M059J (cell line): Measurements from ENCODE around the gene TUBA1C. TPM values are rescaled to one million over a fixed set of nuclear protein-coding genes. Genes with fewer than 3 reads are reported as not detected.

Experiments
- DNase-seq: peaks from one replicate; pipeline ENCODE4 v3.0.0-alpha.2; 2012; ENCODE audit warnings: low read depth
- total RNA-seq: library from RNA; depleted of rRNA; stranded (reverse); fragments of >200 nt; shearing (Covaris generic); gene quantifications from 2 replicates; pipeline ENCODE4 v1.2.3, GENCODE V29; 2014

Gene TUBA1C
- total RNA-seq, 1 experiment from 2014 or later: 1,179 TPM

- DNase-seq: no peak
Observed at GRCh38 chr12:49283541-49284429, 18.9 kb downstream of the TUBA1C start.

- no peak for DNase-seq
Observed at GRCh38 chr12:49284672-49285071, 19.8 kb downstream of the TUBA1C start.

DNA sequence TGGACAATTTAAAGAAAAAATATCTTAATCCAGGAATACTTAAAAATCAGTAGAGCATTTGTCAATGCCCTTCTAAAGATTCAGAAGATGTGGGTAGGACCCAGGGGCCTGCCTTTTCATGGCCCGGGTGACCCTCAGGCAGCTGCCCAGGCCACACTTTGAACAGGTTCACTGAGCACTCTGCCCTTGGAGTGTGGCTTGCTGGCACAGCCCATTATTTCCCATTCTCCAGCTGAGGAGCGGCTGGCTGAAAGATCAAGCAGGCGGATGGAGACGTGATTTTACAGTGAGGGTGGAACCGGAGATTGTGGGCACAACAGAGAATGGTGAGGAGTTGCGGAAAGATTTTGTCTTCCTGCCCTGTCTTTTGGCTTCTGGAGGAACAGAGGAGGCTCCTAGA, 23.0 kb downstream of the TUBA1C start:
- no peak for DNase-seq

DNA sequence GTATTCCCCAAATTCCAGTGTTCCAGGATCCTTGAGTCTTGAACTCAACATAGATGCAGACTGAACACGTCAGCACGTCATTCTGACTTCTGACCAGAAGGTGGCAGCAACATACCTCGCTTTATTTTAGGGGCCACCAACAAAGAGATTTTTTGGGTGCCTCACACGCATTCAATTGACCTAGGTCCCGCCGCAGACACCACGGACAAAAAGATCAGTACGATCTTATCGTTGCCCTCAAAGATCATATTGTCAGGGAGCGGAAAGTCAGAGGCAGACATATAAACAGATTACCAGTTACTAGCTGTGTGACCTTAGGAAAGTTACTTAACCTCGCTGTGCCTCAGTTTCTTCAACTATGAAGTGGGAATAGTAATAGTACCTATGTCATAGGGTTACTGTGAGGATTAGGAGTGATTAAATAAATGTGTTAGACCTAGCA, 23.6 kb downstream of the TUBA1C start:
- peak; percentile 58 for DNase-seq

- DNase-seq: no peak
Observed at GRCh38 chr12:49288922-49289555, 24.2 kb downstream of the TUBA1C start.

DNA sequence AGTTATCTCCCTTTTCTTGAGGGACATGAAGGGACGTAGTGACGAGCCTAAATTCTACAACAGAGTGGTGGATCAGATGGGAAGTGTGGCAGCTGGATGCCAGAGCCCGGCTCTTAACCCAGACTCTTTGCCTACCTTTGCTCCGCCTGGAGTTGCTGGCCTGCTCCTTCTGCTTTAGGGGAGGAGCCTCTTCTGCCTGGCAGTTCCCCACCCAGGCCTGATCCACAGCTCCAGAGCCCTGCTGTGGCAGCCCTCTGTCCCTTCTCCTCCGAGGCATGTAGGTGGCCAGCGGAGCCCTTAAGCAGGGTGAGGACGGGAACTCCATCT, 27.8 kb downstream of the TUBA1C start:
- DNase-seq: no peak

- DNase-seq: no peak
Observed at GRCh38 chr12:49293056-49293956, 28.4 kb downstream of the TUBA1C start.

DNA sequence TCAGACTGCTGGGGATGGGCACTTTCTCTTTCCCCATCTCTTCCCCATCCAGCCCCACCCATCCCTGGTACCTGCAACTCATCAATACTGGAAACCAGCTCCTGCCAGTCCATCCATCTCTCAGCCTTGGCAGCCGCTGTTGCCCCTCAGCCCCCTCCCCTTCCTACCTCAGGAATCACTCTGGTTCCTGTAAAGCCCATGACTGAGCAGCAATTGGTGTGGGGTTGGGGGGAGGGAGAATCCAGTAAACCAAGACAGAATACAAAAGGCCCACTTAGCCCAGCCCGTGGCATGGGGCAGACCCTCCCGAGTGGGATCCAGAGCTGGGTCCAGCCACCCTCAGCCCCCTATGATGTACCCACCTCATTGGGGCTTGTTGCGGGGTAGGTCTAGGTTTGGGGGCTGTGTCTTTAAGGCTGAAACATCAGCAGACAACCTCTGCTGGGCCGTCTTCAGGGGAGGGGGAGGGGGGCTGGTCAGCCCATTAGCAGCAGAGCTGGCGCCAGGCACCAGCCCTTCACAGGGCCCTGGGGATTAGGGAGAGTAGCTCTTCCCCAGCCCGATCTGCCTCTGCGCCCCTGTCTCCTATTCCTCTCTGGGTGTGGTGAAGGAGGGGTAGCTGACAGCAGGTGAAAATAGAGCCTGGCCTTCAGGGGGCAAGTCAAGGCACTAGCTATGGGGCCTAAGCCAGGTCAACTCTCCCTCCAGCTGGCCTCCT, 29.4 kb downstream of the TUBA1C start:
- DNase-seq: no peak

DNA sequence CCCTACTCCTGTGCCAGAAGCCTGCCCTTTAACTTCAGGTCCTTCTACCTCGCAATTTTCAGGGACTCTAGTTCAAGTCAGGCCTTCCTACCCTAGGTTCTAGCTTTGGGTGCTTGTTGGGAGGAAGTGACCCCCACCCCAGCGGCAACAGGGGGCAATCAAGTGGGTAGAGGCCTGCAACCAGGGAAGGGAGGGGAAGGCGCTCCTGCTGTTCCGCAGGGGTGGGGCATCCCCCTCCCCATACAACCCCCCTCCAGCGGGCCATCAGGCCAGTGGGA, 29.9 kb downstream of the TUBA1C start:
- no peak for DNase-seq

DNA sequence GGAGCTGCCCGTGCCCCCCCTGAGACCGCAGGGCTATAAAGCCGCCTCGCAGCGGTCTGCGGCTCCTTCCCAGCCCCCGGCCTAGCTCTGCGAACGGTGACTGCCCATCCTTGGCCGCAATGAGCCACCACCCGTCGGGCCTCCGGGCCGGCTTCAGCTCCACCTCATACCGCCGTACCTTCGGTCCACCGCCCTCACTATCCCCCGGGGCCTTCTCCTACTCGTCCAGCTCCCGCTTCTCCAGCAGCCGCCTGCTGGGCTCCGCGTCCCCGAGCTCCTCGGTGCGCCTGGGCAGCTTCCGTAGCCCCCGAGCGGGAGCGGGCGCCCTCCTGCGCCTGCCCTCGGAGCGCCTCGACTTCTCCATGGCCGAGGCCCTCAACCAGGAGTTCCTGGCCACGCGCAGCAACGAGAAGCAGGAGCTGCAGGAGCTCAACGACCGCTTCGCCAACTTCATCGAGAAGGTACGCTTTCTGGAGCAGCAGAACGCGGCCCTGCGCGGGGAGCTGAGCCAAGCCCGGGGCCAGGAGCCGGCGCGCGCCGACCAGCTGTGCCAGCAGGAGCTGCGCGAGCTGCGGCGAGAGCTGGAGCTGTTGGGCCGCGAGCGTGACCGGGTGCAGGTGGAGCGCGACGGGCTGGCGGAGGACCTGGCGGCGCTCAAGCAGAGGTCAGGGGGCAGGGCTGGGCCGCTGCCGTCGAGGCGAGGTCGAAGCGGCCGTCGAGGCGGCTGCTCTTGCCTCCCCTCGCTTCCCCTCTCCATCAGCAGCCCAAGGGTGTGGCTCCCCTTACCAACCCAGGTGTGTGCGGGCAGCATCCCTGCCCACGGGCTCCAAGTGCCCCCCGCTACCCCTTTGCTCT, 30.4 kb downstream of the TUBA1C start, which contains the start of gene PRPH:
PRPH (plus strand) TSS at position 66 of the 855 bp plus-strand sequence; CDS start at position 120, 54 bp downstream.
- no peak for DNase-seq

GRCh38 chr12:49296034-49296835, 31.4 kb downstream of the TUBA1C start:
- DNase-seq: no peak

- DNase-seq: peak; percentile 67
Observed at GRCh38 chr12:49296836-49297694, 32.2 kb downstream of the TUBA1C start.

DNA sequence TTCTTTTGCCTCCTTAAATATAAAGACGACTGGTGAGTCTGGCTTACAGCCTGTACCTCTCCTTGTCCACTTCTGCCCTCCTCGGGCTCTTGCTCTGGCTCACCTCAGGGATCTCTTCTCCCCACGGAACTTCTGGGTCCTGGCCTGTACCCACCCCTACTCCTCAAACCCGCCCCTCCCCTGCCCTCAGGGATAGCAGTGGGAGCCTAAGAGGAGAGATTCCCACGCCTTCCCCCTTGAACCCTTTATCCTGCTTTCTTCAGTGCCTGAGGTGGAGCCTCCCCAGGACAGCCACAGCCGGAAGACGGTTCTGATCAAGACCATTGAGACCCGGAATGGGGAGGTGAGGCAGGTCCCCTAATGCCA, 32.8 kb downstream of the TUBA1C start:
- DNase-seq: no peak

GRCh38 chr12:49298160-49298559, 33.3 kb downstream of the TUBA1C start:
- no peak for DNase-seq

- DNase-seq: no peak
Observed at GRCh38 chr12:49301760-49302159, 36.9 kb downstream of the TUBA1C start.

DNA sequence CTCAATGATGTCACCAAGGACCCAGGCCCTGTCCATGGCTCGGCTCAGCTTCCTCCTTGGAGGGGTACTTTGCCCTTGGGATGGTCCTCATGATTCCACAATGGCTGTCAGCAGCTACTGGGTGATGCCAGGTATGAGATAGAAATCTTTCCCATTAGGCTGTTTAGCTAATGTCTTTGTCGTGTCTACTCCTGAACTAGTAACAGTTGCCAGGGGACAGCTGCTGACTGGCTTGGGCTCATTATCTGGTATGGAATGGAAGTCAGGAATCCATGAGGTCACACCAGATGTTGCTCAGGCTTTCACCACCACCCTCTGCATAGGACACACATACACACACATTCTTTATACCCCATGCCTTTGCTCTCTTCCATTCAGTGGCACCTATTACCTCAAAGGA, 39.3 kb downstream of the TUBA1C start:
- peak; percentile 22 for DNase-seq

DNA sequence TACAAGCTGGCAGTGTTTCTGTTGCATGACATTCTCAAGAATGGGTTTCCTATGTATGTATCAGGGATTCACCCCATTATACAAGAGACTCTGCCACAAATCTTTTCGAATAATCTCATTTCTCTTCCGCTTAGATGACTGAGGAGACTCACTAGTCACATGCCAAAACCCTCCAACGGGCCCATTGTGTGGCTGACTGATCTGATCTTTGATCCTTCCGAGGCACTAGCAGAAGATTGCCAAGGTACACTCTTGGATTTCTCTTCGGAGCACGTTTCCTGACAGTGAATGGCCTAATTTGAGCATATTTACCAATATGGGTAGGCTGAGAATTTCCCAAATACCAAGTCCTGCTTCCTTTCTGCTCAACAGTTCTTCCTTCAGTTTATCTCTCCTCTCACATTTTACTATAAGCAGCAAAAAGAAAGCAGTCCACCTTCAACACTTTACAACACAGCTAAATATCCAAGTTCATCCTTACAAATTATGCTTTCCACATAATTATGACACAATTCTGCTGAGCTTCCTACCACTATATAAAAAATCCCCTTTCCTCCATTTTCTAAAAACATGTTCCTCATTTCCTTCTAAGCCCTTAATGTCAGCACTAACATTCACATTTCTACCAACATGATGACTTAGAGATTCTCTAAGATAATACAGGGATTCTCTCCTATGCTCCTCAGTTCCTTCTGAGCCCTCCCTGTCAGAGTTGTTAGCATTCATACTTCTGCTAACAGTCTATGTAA, 41.1 kb downstream of the TUBA1C start:
- no peak for DNase-seq

DNA sequence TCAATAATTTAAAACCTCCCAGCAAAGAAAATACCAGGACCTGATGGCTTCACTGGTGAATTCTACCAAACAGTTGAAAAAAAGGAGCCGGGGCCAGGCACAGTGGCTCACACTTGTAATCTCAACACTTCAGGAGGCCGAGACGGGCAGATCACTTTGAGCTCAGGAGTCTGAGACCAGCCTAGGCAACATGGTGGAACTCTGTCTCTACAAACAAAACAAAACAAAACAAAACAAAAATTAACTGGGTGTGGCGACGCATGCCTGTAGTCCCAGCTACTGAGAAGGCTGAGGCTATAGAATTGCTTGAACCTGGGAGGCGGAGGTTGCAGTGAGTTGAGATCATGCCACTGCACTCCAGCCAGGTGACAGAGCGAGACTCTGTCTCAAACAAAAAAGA, 44.5 kb downstream of the TUBA1C start:
- DNase-seq: no peak
